Measurements from ENCODE around the gene ATF2. TPM values are rescaled to one million over a fixed set of nuclear protein-coding genes. Genes with fewer than 3 reads are reported as not detected.

The ATF2 gene
- total and polyA plus RNA-seq, 2 of the 13 experiments (the other 11 are each of a cell fraction or from before 2014, with no cell fraction given) = 91.6 to 95.1 TPM

DNA sequence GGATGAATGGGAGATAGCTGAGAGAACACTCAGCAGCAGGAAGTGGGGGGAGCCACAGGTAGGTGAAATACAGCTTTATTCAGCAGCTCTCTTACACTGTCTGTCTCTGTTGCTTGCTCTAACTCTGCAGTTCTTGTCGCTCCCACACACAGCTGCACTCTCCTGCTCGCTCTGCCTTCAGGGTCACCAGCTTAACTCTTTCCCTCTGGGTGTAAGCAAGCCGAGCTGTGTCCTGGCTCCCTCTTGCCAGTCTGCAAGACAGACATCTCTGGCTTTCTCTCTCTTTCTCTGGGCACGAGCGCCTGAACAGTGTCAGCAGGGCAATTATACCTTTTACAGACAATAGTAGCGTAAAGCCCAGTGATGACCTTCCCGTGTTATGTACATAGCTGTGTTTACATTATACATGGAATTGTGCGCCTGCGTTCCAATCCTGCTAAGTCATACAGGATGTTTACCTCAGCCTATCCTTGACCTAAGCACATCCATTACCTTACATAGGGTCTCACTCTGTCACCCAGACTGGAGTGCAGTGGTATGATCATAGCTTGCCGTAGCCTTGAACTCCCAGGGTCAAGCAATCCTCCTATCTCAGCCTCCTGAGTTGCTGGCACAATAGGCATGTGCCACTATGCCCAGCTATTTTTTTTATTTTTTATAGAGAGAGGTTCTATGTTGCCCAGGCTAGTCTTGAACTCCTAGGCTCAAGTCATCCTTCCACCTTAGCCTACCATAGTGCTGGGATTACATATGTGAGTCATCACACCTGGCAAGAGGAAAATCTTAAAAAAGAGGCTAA is 105.0 kb downstream of the ATF2 start (continued):
- TF ChIP-seq, protein P1, sequence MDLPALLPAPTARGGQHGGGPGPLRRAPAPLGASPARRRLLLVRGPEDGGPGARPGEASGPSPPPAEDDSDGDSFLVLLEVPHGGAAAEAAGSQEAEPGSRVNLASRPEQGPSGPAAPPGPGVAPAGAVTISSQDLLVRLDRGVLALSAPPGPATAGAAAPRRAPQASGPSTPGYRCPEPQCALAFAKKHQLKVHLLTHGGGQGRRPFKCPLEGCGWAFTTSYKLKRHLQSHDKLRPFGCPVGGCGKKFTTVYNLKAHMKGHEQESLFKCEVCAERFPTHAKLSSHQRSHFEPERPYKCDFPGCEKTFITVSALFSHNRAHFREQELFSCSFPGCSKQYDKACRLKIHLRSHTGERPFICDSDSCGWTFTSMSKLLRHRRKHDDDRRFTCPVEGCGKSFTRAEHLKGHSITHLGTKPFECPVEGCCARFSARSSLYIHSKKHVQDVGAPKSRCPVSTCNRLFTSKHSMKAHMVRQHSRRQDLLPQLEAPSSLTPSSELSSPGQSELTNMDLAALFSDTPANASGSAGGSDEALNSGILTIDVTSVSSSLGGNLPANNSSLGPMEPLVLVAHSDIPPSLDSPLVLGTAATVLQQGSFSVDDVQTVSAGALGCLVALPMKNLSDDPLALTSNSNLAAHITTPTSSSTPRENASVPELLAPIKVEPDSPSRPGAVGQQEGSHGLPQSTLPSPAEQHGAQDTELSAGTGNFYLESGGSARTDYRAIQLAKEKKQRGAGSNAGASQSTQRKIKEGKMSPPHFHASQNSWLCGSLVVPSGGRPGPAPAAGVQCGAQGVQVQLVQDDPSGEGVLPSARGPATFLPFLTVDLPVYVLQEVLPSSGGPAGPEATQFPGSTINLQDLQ (CRISPR knock-in tag; IDR thresholded peaks at IDR 0.05) = no peak
- TF ChIP-seq REXO4 (CRISPR knock-in tag; IDR thresholded peaks at IDR 0.05; ENCODE audit: borderline replicate concordance) (peak; percentile 75; the same call in 1 of the 2 replicates), IRX3 (CRISPR knock-in tag; IDR thresholded peaks at IDR 0.05; ENCODE audit: borderline replicate concordance, low read depth) (peak; percentile 67; the same call in 1 of the 2 replicates), MIER2 (CRISPR knock-in tag; IDR thresholded peaks at IDR 0.05) (peak; percentile 84), SRY (CRISPR knock-in tag; IDR thresholded peaks at IDR 0.05) (no peak), ZNF644 (CRISPR knock-in tag; IDR thresholded peaks at IDR 0.05; ENCODE audit: low read depth) (peak; percentile 98), MAFF (IDR thresholded peaks at IDR 0.05; ENCODE audit: low read depth, low read length) (peak; percentile 77), SCMH1 (CRISPR knock-in tag; IDR thresholded peaks at IDR 0.05; ENCODE audit: borderline replicate concordance) (no peak), FOXA3 (CRISPR knock-in tag; IDR thresholded peaks at IDR 0.05) (peak; percentile 100), MAF1 (CRISPR knock-in tag; IDR thresholded peaks at IDR 0.05; ENCODE audit: borderline replicate concordance) (no peak), SMAD9 (CRISPR knock-in tag; IDR thresholded peaks at IDR 0.05) (peak; percentile 28; the same call in 1 of the 2 replicates), THAP7 (CRISPR knock-in tag; IDR thresholded peaks at IDR 0.05) (peak; percentile 64; the same call in 1 of the 2 replicates), ZZZ3 (CRISPR knock-in tag; IDR thresholded peaks at IDR 0.05; ENCODE audit: borderline replicate concordance) (0 out of 2 replicates have a peak, but pooled peaks have one; percentile 72), SRSF4 (IDR thresholded peaks at IDR 0.05; ENCODE audit: low read depth, low read length, poor library complexity, severe bottlenecking) (no peak), ZNF292 (CRISPR knock-in tag; IDR thresholded peaks at IDR 0.05; ENCODE audit: borderline replicate concordance, low read depth) (peak; percentile 100), TMF1 (CRISPR knock-in tag; IDR thresholded peaks at IDR 0.05; ENCODE audit: low read depth) (no peak; the same call in 1 of the 2 replicates), ZNF430 (CRISPR knock-in tag; IDR thresholded peaks at IDR 0.05) (peak; percentile 94), EP300 (IDR thresholded peaks at IDR 0.05; ENCODE audit: low read depth in 2 of 2, low read length in 2 of 2) (peak; percentile 98), EP300 (CRISPR knock-in tag; IDR thresholded peaks at IDR 0.05; ENCODE audit: borderline replicate concordance) (peak; percentile 100)
- TF ChIP-seq, protein P2, sequence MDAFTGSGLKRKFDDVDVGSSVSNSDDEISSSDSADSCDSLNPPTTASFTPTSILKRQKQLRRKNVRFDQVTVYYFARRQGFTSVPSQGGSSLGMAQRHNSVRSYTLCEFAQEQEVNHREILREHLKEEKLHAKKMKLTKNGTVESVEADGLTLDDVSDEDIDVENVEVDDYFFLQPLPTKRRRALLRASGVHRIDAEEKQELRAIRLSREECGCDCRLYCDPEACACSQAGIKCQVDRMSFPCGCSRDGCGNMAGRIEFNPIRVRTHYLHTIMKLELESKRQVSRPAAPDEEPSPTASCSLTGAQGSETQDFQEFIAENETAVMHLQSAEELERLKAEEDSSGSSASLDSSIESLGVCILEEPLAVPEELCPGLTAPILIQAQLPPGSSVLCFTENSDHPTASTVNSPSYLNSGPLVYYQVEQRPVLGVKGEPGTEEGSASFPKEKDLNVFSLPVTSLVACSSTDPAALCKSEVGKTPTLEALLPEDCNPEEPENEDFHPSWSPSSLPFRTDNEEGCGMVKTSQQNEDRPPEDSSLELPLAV (CRISPR knock-in tag; conservative IDR thresholded peaks at IDR 0.05; ENCODE audit: low read depth) = 0 out of 2 replicates have a peak, but pooled peaks have one; percentile 52
- TF ChIP-seq, protein P3, sequence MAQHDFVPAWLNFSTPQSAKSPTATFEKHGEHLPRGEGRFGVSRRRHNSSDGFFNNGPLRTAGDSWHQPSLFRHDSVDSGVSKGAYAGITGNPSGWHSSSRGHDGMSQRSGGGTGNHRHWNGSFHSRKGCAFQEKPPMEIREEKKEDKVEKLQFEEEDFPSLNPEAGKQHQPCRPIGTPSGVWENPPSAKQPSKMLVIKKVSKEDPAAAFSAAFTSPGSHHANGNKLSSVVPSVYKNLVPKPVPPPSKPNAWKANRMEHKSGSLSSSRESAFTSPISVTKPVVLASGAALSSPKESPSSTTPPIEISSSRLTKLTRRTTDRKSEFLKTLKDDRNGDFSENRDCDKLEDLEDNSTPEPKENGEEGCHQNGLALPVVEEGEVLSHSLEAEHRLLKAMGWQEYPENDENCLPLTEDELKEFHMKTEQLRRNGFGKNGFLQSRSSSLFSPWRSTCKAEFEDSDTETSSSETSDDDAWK (CRISPR knock-in tag; IDR thresholded peaks at IDR 0.05) = no peak

All from HepG2 (cell line).